Hair follicle dermal papilla cell (primary cell): ENCODE measurements around the gene IGFALS. TPM values are rescaled to one million over a fixed set of nuclear protein-coding genes. Genes with fewer than 3 reads are reported as not detected.

Experiments
- total RNA-seq: library from RNA; depleted of rRNA; stranded (reverse); fragments of >200 nt; gene quantifications from 2 replicates; pipeline ENCODE4 v1.2.3, GENCODE V29; 2012

The IGFALS gene
- 0.16 and 0.24 TPM in 2 replicates for total RNA-seq

GRCh38 chr16:1793578-1794220 lies at the start of gene IGFALS:
Gene IGFALS, minus strand, starts transcription at chr16:1793705. Its CDS starts 53 bp downstream, at chr16:1793652.

DNA sequence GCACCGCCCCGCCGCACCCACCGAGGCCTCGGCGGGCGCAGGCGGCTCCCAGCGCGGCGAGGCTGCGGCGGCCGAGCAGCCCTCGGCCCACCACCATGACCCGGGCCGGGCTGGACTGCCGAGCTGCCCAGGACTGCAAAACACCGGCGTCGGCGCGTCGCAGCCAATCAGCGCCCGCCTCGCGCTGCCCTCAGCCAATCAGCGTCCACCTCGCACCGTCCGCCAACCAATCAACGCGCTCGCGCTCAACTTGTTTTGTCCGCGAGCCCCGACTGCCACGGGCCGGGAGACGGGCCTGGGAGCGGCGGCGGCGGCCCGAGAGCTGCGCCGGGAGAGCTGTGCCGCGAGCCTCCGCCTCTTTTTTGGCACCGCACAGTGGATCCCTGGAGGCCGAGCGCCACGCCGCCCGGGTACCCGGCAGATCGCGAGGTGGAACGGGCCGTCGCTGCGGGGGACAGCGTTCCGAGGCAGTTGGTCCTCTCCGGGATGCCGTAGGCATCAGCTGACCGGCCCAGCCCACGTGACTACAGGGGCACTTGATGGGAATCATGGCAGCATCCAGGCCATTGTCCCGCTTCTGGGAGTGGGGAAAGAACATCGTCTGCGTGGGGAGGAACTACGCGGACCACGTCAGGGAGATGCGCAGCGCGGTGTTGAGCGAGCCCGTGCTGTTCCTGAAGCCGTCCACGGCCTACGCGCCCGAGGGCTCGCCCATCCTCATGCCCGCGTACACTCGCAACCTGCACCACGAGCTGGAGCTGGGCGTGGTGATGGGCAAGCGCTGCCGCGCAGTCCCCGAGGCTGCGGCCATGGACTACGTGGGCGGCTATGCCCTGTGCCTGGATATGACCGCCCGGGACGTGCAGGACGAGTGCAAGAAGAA lies 33.4 kb upstream of the IGFALS start, which contains the start of the genes FAHD1 and HAGH:
FAHD1 (plus strand) TSS at position 516 of the 883 bp plus-strand sequence; CDS start at position 549, 33 bp downstream.
HAGH (minus strand) TSS at position 135 of the 883 bp plus-strand sequence; CDS start at position 97, 38 bp downstream.

GRCh38 chr16:1782408-1783264 lies 10.9 kb downstream of the IGFALS start, which contains the start of the genes NUBP2 and SPSB3:
Gene NUBP2, plus strand, starts transcription at chr16:1782960. Its CDS starts 61 bp downstream, at chr16:1783021.
Gene SPSB3, minus strand, starts transcription at chr16:1782571. Its CDS starts 1,088 bp downstream, at chr16:1781483.

GRCh38 chr16:1772908-1773702 lies 20.4 kb downstream of the IGFALS start, which contains the start of gene MRPS34:
Gene MRPS34, minus strand, starts transcription at chr16:1773134. Its CDS starts 15 bp downstream, at chr16:1773119.

GRCh38 chr16:1772362-1772907 lies 21.1 kb downstream of the IGFALS start, which contains the start of gene EME2:
Gene EME2, plus strand, starts transcription at chr16:1772810. Its CDS starts 418 bp downstream, at chr16:1773228.

GRCh38 chr16:1771188-1771863 lies 22.2 kb downstream of the IGFALS start, which contains the start of gene NME3:
Gene NME3, minus strand, starts transcription at chr16:1771543. Its CDS starts 9 bp downstream, at chr16:1771534.

Other genes with a start within 250 kb of the IGFALS start
- gene IFT140, start 181.6 kb downstream of the IGFALS start, total RNA-seq: 39.8 and 44.9 TPM in 2 replicates
- gene CRAMP1, start 181.3 kb downstream of the IGFALS start, total RNA-seq: 13.2 and 17.2 TPM in 2 replicates
- gene JPT2, start 115.4 kb downstream of the IGFALS start, total RNA-seq: 23.2 and 24.9 TPM in 2 replicates
- 66.5 and 67.5 TPM in 2 replicates for gene MAPK8IP3, start 87.5 kb downstream of the IGFALS start, total RNA-seq
- 35.1 and 37.2 TPM in 2 replicates for gene NME3, start 22.2 kb downstream of the IGFALS start, total RNA-seq
- gene EME2, start 20.9 kb downstream of the IGFALS start, total RNA-seq: 15.7 and 15.9 TPM in 2 replicates
- gene MRPS34, start 20.6 kb downstream of the IGFALS start, total RNA-seq: 36.1 and 37.0 TPM in 2 replicates
- 28.1 and 30.4 TPM in 2 replicates for gene SPSB3, start 11.1 kb downstream of the IGFALS start, total RNA-seq
- gene NUBP2, start 10.7 kb downstream of the IGFALS start, total RNA-seq: 50.3 and 67.8 TPM in 2 replicates
- gene HAGH, start 33.1 kb upstream of the IGFALS start, total RNA-seq: 12.8 and 17.2 TPM in 2 replicates
- 34.7 and 37.8 TPM in 2 replicates for gene FAHD1, start 33.5 kb upstream of the IGFALS start, total RNA-seq
- 0.61 and 1.1 TPM in 2 replicates for gene MEIOB, start 78.5 kb upstream of the IGFALS start, total RNA-seq
- 0.16 TPM in 1 of 2 replicates, not detected in the other for gene HS3ST6, start 124.7 kb upstream of the IGFALS start, total RNA-seq
- gene MSRB1, start 149.5 kb upstream of the IGFALS start, total RNA-seq: 15.3 and 24.9 TPM in 2 replicates
- not detected in 2 replicates for gene RPL3L, start 161.0 kb upstream of the IGFALS start, total RNA-seq
- 63.9 and 89.5 TPM in 2 replicates for gene NDUFB10, start 165.8 kb upstream of the IGFALS start, total RNA-seq
- 1,254 and 1,380 TPM in 2 replicates for gene RPS2, start 171.1 kb upstream of the IGFALS start, total RNA-seq
- gene RNF151, start 173.2 kb upstream of the IGFALS start, total RNA-seq: not detected in 2 replicates
- 23.9 and 26.9 TPM in 2 replicates for gene TBL3, start 178.3 kb upstream of the IGFALS start, total RNA-seq
- gene NOXO1, start 187.8 kb upstream of the IGFALS start, total RNA-seq: 0.12 TPM in 1 of 2 replicates, not detected in the other
- 10.7 and 11.4 TPM in 2 replicates for gene GFER, start 190.5 kb upstream of the IGFALS start, total RNA-seq
- gene SYNGR3, start 196.3 kb upstream of the IGFALS start, total RNA-seq: 1.1 and 1.9 TPM in 2 replicates
- 30.1 and 30.8 TPM in 2 replicates for gene ZNF598, start 216.1 kb upstream of the IGFALS start, total RNA-seq
- not detected in 2 replicates for gene NPW, start 226.1 kb upstream of the IGFALS start, total RNA-seq
- gene NHERF2, start 233.2 kb upstream of the IGFALS start, total RNA-seq: 33.9 and 35.0 TPM in 2 replicates